ENCODE results near the gene UBASH3B. TPM values are rescaled to one million over a fixed set of nuclear protein-coding genes. Genes with fewer than 3 reads are reported as not detected.

Gene UBASH3B
- total RNA-seq, 1 donor from 2014 or later: 17.9 TPM

DNA sequence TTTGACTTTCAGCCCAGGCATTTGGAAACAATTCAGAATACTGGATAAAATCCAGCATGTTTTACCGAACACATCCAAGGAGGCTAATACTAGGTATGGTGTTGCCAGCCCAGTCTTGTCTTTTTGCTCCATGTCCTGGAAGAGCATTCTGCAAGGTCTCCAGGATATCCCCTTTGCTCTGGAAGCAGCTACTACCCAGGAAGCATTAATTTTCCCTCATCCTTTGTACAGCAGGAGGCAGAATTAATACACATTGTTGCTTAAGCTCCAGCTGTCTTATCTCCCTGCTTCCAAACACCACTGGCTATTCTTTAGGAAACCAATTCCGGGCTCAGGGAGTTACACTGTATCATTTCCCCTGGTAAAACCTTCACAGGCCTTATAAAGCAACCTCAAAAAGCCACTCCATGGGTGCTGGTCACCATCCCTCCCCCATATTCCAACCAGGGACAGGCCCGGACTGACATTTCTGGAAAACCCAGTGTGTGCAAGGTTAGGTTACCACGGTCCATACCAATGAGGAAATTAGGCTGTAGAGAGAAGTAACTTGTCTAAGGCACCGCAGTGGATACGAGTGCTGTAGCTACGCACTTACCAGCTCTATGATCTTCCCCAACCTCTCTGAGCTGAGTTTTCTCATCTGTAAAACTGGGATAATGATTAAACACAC is 1.5 kb upstream of the UBASH3B start:
- Mint-ChIP-seq H3K4me3 (no peak overlapping the region), H3K27me3 (ENCODE audit: insufficient read depth) (peaks cover 63% of the 10 kb centered on the region), H3K36me3 (ENCODE audit: low read depth) (peaks cover 5% of the 10 kb centered on the region), H3K4me1 (ENCODE audit: low read depth) (peaks cover 13% of the 10 kb centered on the region), H3K27ac (no peak overlapping the region), H3K9me3 (no peaks in the 10 kb centered on the region)
- DNase-seq (ENCODE audit: low spot score): no peak
- intact Hi-C loops (cut with micrococcal nuclease): no loop called here

GRCh38 chr11:122656073-122656630 is 630 bp downstream of the UBASH3B start:
- no peaks in the 10 kb centered on the region for H3K9me3 Mint-ChIP-seq
- no peak overlapping the region for H3K27ac Mint-ChIP-seq
- peak; percentile 22 for DNase-seq (ENCODE audit: low spot score)
- intact Hi-C loops (cut with micrococcal nuclease): loop anchor here (1.0 kb wide), 3 partner anchors 19 to 88 kb away; no protein-coding TSS in a partner anchor
- peaks cover 13% of the 10 kb centered on the region for H3K4me1 Mint-ChIP-seq (ENCODE audit: low read depth)
- H3K4me3 Mint-ChIP-seq: peak overlapping the region; percentile 94
- H3K27me3 Mint-ChIP-seq (ENCODE audit: insufficient read depth): peaks cover 65% of the 10 kb centered on the region
- H3K36me3 Mint-ChIP-seq (ENCODE audit: low read depth): peaks cover 9% of the 10 kb centered on the region

- peaks cover 9% of the 10 kb centered on the region for H3K36me3 Mint-ChIP-seq (ENCODE audit: low read depth)
- peak overlapping the region; percentile 89 for H3K4me3 Mint-ChIP-seq
- no peaks in the 10 kb centered on the region for H3K9me3 Mint-ChIP-seq
- intact Hi-C loops (cut with micrococcal nuclease): loop anchor here (1.0 kb wide), 3 partner anchors 19 to 88 kb away; no protein-coding TSS in a partner anchor
- H3K4me1 Mint-ChIP-seq (ENCODE audit: low read depth): peaks cover 13% of the 10 kb centered on the region
- peaks cover 64% of the 10 kb centered on the region for H3K27me3 Mint-ChIP-seq (ENCODE audit: insufficient read depth)
- DNase-seq (ENCODE audit: low spot score): no peak
- H3K27ac Mint-ChIP-seq: peak overlapping the region; percentile 61
Measured at GRCh38 chr11:122656631-122657101, 1.1 kb downstream of the UBASH3B start.

GRCh38 chr11:122659676-122660554 is 4.4 kb downstream of the UBASH3B start:
- Mint-ChIP-seq H3K27ac (no peak overlapping the region), H3K4me3 (no peak overlapping the region), H3K4me1 (ENCODE audit: low read depth) (peaks cover 11% of the 10 kb centered on the region), H3K27me3 (ENCODE audit: insufficient read depth) (peaks cover 44% of the 10 kb centered on the region), H3K9me3 (no peaks in the 10 kb centered on the region), H3K36me3 (ENCODE audit: low read depth) (peaks cover 9% of the 10 kb centered on the region)
- DNase-seq (ENCODE audit: low spot score): no peak
- intact Hi-C loops (cut with micrococcal nuclease): no loop called here

GRCh38 chr11:122661182-122661945 is 5.8 kb downstream of the UBASH3B start:
- H3K4me1 Mint-ChIP-seq (ENCODE audit: low read depth): peaks cover 4% of the 10 kb centered on the region
- DNase-seq (ENCODE audit: low spot score): no peak
- H3K27me3 Mint-ChIP-seq (ENCODE audit: insufficient read depth): peaks cover 38% of the 10 kb centered on the region
- intact Hi-C loops (cut with micrococcal nuclease): no loop called here
- H3K27ac Mint-ChIP-seq: no peak overlapping the region
- peaks cover 9% of the 10 kb centered on the region for H3K36me3 Mint-ChIP-seq (ENCODE audit: low read depth)
- no peak overlapping the region for H3K4me3 Mint-ChIP-seq
- no peaks in the 10 kb centered on the region for H3K9me3 Mint-ChIP-seq

- H3K27me3 Mint-ChIP-seq (ENCODE audit: insufficient read depth): peaks cover 33% of the 10 kb centered on the region
- intact Hi-C loops (cut with micrococcal nuclease): no loop called here
- no peak overlapping the region for H3K27ac Mint-ChIP-seq
- no peak overlapping the region for H3K4me3 Mint-ChIP-seq
- peaks cover 9% of the 10 kb centered on the region for H3K36me3 Mint-ChIP-seq (ENCODE audit: low read depth)
- no peaks in the 10 kb centered on the region for H3K9me3 Mint-ChIP-seq
- H3K4me1 Mint-ChIP-seq (ENCODE audit: low read depth): peaks cover 12% of the 10 kb centered on the region
- DNase-seq (ENCODE audit: low spot score): no peak
Measured at GRCh38 chr11:122663056-122663740, 7.7 kb downstream of the UBASH3B start.

GRCh38 chr11:122663764-122664163 is 8.2 kb downstream of the UBASH3B start:
- H3K36me3 Mint-ChIP-seq (ENCODE audit: low read depth): peaks cover 13% of the 10 kb centered on the region
- H3K9me3 Mint-ChIP-seq: no peaks in the 10 kb centered on the region
- no peak overlapping the region for H3K4me3 Mint-ChIP-seq
- H3K4me1 Mint-ChIP-seq (ENCODE audit: low read depth): peaks cover 18% of the 10 kb centered on the region
- H3K27me3 Mint-ChIP-seq (ENCODE audit: insufficient read depth): peaks cover 30% of the 10 kb centered on the region
- intact Hi-C loops (cut with micrococcal nuclease): no loop called here
- no peak for DNase-seq (ENCODE audit: low spot score)
- H3K27ac Mint-ChIP-seq: no peak overlapping the region

DNA sequence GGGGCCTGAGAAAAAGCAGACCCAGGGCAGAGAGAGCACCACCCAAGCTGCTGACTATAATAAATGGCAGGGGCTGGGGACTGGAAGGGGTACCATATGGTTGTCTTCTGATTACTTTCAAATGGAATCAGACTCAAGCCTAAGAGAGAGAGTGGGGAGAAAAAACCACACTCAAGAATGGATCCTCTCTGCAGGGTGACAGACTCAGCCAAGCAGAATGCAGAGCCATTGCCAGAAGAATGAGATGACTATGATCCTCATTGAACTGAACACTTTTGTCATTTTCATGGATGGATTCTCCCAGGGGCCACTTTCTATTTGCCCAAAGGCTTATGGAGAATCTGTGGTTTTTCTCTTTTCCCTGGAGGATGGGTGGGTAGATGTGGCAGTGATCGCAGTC is 8.7 kb downstream of the UBASH3B start:
- DNase-seq (ENCODE audit: low spot score): no peak
- H3K9me3 Mint-ChIP-seq: peaks cover 2% of the 10 kb centered on the region
- no peak overlapping the region for H3K27ac Mint-ChIP-seq
- peaks cover 27% of the 10 kb centered on the region for H3K27me3 Mint-ChIP-seq (ENCODE audit: insufficient read depth)
- intact Hi-C loops (cut with micrococcal nuclease): no loop called here
- peaks cover 12% of the 10 kb centered on the region for H3K36me3 Mint-ChIP-seq (ENCODE audit: low read depth)
- H3K4me1 Mint-ChIP-seq (ENCODE audit: low read depth): peaks cover 22% of the 10 kb centered on the region
- no peak overlapping the region for H3K4me3 Mint-ChIP-seq

GRCh38 chr11:122665861-122666260 is 10.3 kb downstream of the UBASH3B start:
- Mint-ChIP-seq H3K27me3 (ENCODE audit: insufficient read depth) (peaks cover 19% of the 10 kb centered on the region), H3K4me3 (no peak overlapping the region), H3K27ac (no peak overlapping the region), H3K9me3 (peaks cover 6% of the 10 kb centered on the region), H3K36me3 (ENCODE audit: low read depth) (peaks cover 12% of the 10 kb centered on the region), H3K4me1 (ENCODE audit: low read depth) (peaks cover 26% of the 10 kb centered on the region)
- intact Hi-C loops (cut with micrococcal nuclease): no loop called here
- DNase-seq (ENCODE audit: low spot score): no peak

- Mint-ChIP-seq H3K27ac (no peak overlapping the region), H3K4me3 (no peak overlapping the region), H3K36me3 (ENCODE audit: low read depth) (peaks cover 11% of the 10 kb centered on the region), H3K4me1 (ENCODE audit: low read depth) (peaks cover 26% of the 10 kb centered on the region), H3K9me3 (peaks cover 6% of the 10 kb centered on the region), H3K27me3 (ENCODE audit: insufficient read depth) (peaks cover 17% of the 10 kb centered on the region)
- DNase-seq (ENCODE audit: low spot score): no peak
- intact Hi-C loops (cut with micrococcal nuclease): no loop called here
Measured at GRCh38 chr11:122666743-122667142, 11.2 kb downstream of the UBASH3B start.

DNA sequence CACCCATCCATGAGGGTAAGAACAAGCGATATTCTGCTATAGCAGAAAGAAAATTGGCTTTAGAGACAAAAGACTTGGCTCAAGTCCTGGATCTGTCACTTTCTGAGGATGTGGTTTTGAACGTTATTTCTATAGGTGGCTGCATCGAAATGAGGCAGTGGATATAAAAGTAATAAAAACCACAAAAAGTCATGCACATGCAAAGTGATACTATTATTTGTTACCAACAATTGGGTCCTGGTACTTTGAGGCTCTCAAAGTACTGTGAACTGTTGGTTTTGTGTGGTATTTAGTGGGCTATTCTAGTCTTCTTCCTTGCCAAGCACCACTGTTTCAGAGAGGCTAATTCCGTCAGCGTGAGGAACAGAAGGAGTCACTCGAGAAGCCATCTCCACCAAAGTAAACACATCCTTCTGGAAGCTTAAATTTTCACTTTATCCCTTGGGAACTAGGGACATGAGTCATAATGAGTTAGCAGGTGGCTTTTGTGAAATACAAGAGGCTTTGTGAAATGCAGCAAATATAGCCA is 13.1 kb downstream of the UBASH3B start:
- peaks cover 26% of the 10 kb centered on the region for H3K4me1 Mint-ChIP-seq (ENCODE audit: low read depth)
- peaks cover 6% of the 10 kb centered on the region for H3K9me3 Mint-ChIP-seq
- H3K4me3 Mint-ChIP-seq: no peak overlapping the region
- H3K27me3 Mint-ChIP-seq (ENCODE audit: insufficient read depth): peaks cover 17% of the 10 kb centered on the region
- H3K27ac Mint-ChIP-seq: peak overlapping the region; percentile 79
- peaks cover 11% of the 10 kb centered on the region for H3K36me3 Mint-ChIP-seq (ENCODE audit: low read depth)
- no peak for DNase-seq (ENCODE audit: low spot score)
- intact Hi-C loops (cut with micrococcal nuclease): loop anchor here (2.0 kb wide), 1 partner anchor 58 kb away; no protein-coding TSS in a partner anchor

DNA sequence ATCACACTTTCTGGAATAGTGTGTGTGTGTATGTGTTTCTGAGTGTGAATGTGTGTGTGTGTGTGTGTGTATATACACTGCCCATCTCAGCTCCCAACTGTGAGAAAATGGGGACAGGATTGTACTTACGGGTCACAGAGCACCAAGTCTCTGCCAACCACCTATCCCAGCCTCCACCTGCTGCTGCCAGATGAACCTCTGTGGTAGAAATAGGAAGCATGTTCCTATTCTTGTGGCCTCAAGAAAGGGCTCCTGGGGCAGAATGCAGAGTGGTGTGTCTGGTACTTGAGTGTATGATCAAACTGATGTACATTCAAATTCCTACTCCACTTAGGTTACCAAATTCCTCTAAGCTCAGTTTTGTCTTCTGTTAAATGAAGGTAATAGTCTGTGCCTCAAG is 14.6 kb downstream of the UBASH3B start:
- Mint-ChIP-seq H3K4me1 (ENCODE audit: low read depth) (peaks cover 29% of the 10 kb centered on the region), H3K27me3 (ENCODE audit: insufficient read depth) (peaks cover 12% of the 10 kb centered on the region), H3K4me3 (no peak overlapping the region), H3K27ac (no peak overlapping the region), H3K36me3 (ENCODE audit: low read depth) (peaks cover 11% of the 10 kb centered on the region), H3K9me3 (peaks cover 6% of the 10 kb centered on the region)
- intact Hi-C loops (cut with micrococcal nuclease): no loop called here
- no peak for DNase-seq (ENCODE audit: low spot score)
